OCI-LY3 (cell line): ENCODE results near the gene DNAH10.
"Not testable (repeated sequence)": the region's sequence is repeated elsewhere in the genome, so short reads cannot be mapped to it uniquely, and the experiment has no call there.

ENCODE experiments used
- EZH2phosphoT487 ChIP-seq: fragments of 200-600 bp; shearing (Covaris generic); IDR thresholded peaks from 2 replicates; pipeline ENCODE4 v1.6.1; 2018; ENCODE audit warnings: antibody characterized with exemption, mixed run types, low read depth
- TF ChIP-seq, protein P1 (sequence below): fragments of 200-600, 300-600 bp; sonication (generic); IDR thresholded peaks from 2 replicates; pipeline ENCODE4 v1.5.1; 2014; ENCODE audit warnings: antibody characterized with exemption, low read length, low read depth

DNA sequence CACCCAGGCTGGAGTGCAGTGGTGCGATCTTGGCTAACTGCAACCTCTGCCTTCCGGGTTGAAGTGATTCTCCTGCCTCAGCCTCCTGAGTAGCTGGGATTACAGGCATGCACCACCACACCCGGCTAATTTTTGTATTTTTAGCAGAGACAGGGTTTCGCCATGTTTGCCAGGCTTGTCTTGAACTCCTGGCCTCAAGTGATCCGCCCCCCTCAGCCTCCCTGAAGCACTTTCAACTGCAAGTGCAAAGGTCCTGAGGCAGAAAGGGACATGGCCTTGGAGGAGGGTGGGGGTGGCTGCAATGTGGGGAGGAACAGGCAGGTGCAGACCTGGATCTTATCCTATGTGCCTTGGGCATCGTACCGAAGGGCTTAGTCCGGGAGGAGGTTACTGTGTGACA, 27.3 kb downstream of the DNAH10 start:
- TF ChIP-seq, protein P1, sequence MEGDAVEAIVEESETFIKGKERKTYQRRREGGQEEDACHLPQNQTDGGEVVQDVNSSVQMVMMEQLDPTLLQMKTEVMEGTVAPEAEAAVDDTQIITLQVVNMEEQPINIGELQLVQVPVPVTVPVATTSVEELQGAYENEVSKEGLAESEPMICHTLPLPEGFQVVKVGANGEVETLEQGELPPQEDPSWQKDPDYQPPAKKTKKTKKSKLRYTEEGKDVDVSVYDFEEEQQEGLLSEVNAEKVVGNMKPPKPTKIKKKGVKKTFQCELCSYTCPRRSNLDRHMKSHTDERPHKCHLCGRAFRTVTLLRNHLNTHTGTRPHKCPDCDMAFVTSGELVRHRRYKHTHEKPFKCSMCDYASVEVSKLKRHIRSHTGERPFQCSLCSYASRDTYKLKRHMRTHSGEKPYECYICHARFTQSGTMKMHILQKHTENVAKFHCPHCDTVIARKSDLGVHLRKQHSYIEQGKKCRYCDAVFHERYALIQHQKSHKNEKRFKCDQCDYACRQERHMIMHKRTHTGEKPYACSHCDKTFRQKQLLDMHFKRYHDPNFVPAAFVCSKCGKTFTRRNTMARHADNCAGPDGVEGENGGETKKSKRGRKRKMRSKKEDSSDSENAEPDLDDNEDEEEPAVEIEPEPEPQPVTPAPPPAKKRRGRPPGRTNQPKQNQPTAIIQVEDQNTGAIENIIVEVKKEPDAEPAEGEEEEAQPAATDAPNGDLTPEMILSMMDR: not testable (repeated sequence)
- not testable (repeated sequence) for TF ChIP-seq EZH2phosphoT487
